Transverse colon (tissue), 4 donors: ENCODE results near the gene GDF2.

Experiments
- EP300 ChIP-seq: sonication (generic); formaldehyde crosslinking; IDR thresholded peaks from one replicate; pipeline ENCODE4 v1.6.1; 2017; ENCODE audit warnings: antibody characterized with exemption, low read depth
- POLR2A ChIP-seq: fragments of 450-650 bp; IDR thresholded peaks from one replicate; pipeline ENCODE4 v1.6.1; 2016; ENCODE audit warnings: antibody characterized with exemption, mild to moderate bottlenecking, moderate library complexity
- POLR2AphosphoS5 ChIP-seq, 3 donors: sonication (generic); formaldehyde crosslinking; IDR thresholded peaks; one replicate each; pipeline ENCODE4 v1.6.1; 2016; ENCODE audit warnings: antibody characterized with exemption in 3 of 3
- TF ChIP-seq, protein P1 (sequence below), 5 experiments: fragments of 200-600 bp in 3 of 5; fragments of 450-650 bp in 2 of 5; sonication (generic) in 3 of 5; IDR thresholded peaks; 1 replicate in 2 of 5; 2 replicates in 3 of 5; pipeline ENCODE4 v1.5.1; 2016 to 2017; ENCODE audit warnings: antibody characterized with exemption in 5 of 5, inconsistent platforms in 3 of 5, mild to moderate bottlenecking in 2 of 5, moderate library complexity in 1 of 5

DNA sequence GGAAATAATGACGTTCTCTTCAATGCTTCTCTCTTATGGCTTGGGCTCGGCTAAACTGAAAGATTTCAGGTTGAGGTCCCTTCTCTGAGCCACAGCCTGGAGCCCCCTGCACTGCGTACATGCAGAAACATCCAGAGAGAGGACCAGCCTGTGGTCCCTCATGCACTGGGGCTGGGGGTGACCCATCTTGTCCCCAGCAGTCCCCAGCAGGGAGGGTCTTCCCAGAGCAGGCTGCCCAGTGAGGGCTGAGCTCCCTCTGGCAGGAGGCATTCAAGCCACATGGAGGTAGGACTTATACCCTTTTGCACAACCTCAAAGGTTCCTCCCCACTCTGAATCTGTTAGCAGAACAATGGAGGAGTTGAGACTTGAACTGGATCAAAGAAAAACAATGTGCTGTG is 14.9 kb upstream of the GDF2 start:
- TF ChIP-seq, protein P1, sequence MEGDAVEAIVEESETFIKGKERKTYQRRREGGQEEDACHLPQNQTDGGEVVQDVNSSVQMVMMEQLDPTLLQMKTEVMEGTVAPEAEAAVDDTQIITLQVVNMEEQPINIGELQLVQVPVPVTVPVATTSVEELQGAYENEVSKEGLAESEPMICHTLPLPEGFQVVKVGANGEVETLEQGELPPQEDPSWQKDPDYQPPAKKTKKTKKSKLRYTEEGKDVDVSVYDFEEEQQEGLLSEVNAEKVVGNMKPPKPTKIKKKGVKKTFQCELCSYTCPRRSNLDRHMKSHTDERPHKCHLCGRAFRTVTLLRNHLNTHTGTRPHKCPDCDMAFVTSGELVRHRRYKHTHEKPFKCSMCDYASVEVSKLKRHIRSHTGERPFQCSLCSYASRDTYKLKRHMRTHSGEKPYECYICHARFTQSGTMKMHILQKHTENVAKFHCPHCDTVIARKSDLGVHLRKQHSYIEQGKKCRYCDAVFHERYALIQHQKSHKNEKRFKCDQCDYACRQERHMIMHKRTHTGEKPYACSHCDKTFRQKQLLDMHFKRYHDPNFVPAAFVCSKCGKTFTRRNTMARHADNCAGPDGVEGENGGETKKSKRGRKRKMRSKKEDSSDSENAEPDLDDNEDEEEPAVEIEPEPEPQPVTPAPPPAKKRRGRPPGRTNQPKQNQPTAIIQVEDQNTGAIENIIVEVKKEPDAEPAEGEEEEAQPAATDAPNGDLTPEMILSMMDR (IDR thresholded peaks at IDR 0.05): no peak
- TF ChIP-seq POLR2AphosphoS5 (IDR thresholded peaks at IDR 0.05) (no peak), EP300 (no peak), POLR2A (no peak)
